ENCODE measurements around the gene GLIPR2. TPM values are rescaled to one million over a fixed set of nuclear protein-coding genes. Genes with fewer than 3 reads are reported as not detected.

GLIPR2 gene
- total and polyA plus RNA-seq, 2 donors (not counting 3 experiments of a cell fraction or from before 2014, with no cell fraction given) = 22.0 to 42.4 TPM

- ChIA-PET CTCF (interaction anchor here (0.7 to 8.4 kb wide), 14 partner anchors 9 to 218 kb away, joined by 3 to 189 read pairs (median 6); partner anchors contain the start of genes CLTA and GLIPR2), POLR2A (interaction anchor here (1.6 to 1.7 kb wide), 2 partner anchors 27 to 61 kb away, joined by 4 read pairs; partner anchors contain the start of gene CLTA)
- Histone ChIP-seq H3K27ac (ENCODE audit: insufficient read depth, low read depth, low read length) (peak overlapping the region; percentile 66), H4K20me1 (replicated peaks; ENCODE audit: control insufficient read depth, extremely low read depth, insufficient read depth, low read length) (no peaks in the 10 kb centered on the region), H3K4me1 (ENCODE audit: control insufficient read depth, extremely low read depth, insufficient read depth, low read length) (peaks cover 18% of the 10 kb centered on the region), H3K9me3 (replicated peaks; ENCODE audit: control insufficient read depth, insufficient read depth, low read length) (no peaks in the 10 kb centered on the region), H3K27me3 (ENCODE audit: control insufficient read depth in 2 of 2, insufficient read depth in 2 of 2, low read length in 2 of 2) (no peaks in the 10 kb centered on the region), H3K9me1 (replicated peaks; ENCODE audit: control insufficient read depth, extremely low read depth, insufficient read depth, low read length) (no peaks in the 10 kb centered on the region), H3K79me2 (ENCODE audit: control insufficient read depth, insufficient read depth, low read length) (no peaks in the 10 kb centered on the region), H3K4me3 (replicated peaks in 1 of 3; ENCODE audit: insufficient read depth in 1 of 3, low read depth in 1 of 3, low read length in 3 of 3) (no peak overlapping the region), H3K4me2 (ENCODE audit: insufficient read depth, low read length) (no peak overlapping the region), H2AFZ (ENCODE audit: low read depth, low read length) (peak overlapping the region; percentile 67), H3K9ac (replicated peaks; ENCODE audit: extremely low read depth, insufficient read depth, low read length) (no peak overlapping the region), H3K36me3 (ENCODE audit: control insufficient read depth in 2 of 2, extremely low read depth in 1 of 2, insufficient read depth in 2 of 2, low read length in 2 of 2) (no peaks in the 10 kb centered on the region)
- DNase-seq (ENCODE audit: low read depth, low spot score) = no peak
- BruUV-seq (replicated peaks) = no TSS peak
- no peak for TF ChIP-seq JUN (IDR thresholded peaks at IDR 0.05; ENCODE audit: borderline replicate concordance, insufficient read depth, insufficient read length, low read depth)
- no peak for TF ChIP-seq EZH2 (IDR thresholded peaks at IDR 0.05; ENCODE audit: borderline replicate concordance, low read depth, low read length, severe bottlenecking)
- TF ChIP-seq CTCF (IDR thresholded peaks at IDR 0.05; ENCODE audit: extremely low read depth in 1 of 2, insufficient read depth in 1 of 2, low read depth in 1 of 2, low read length in 2 of 2) = no peak
- TF ChIP-seq GATA2 (IDR thresholded peaks at IDR 0.05; ENCODE audit: insufficient read depth, insufficient read length, low read depth, low read length) = no peak
- FAIRE-seq = no peak
- dilution Hi-C loops (cut with MboI; ENCODE audit: extremely low pct_ligation_motif_present, low sequenced_read_pairs) = no loop called here
- intact Hi-C loops (cut with micrococcal nuclease) = loop anchor here (1.0 to 2.0 kb wide), 2 partner anchors 9 to 15 kb away; no protein-coding TSS in a partner anchor
Measured at GRCh38 chr9:36163786-36164170, 27.2 kb downstream of the GLIPR2 start.

GRCh38 chr9:36164372-36164771 is 27.8 kb downstream of the GLIPR2 start:
- H2AFZ ChIP-seq (ENCODE audit: low read depth, low read length) = no peak overlapping the region
- no peak overlapping the region for H3K4me2 ChIP-seq (ENCODE audit: insufficient read depth, low read length)
- POLR2A ChIA-PET = interaction anchor here (1.6 to 1.7 kb wide), 2 partner anchors 26 to 62 kb away, joined by 4 read pairs; partner anchors contain the start of gene CLTA
- H3K36me3 ChIP-seq (ENCODE audit: control insufficient read depth in 2 of 2, extremely low read depth in 1 of 2, insufficient read depth in 2 of 2, low read length in 2 of 2) = no peaks in the 10 kb centered on the region
- H3K27me3 ChIP-seq (ENCODE audit: control insufficient read depth in 2 of 2, insufficient read depth in 2 of 2, low read length in 2 of 2) = no peaks in the 10 kb centered on the region
- DNase-seq (ENCODE audit: low read depth, low spot score) (no peak), FAIRE-seq (no peak)
- no peak overlapping the region for H3K27ac ChIP-seq (ENCODE audit: insufficient read depth, low read depth, low read length)
- CTCF ChIA-PET = interaction anchor here (0.7 to 8.4 kb wide), 14 partner anchors 8 to 261 kb away, joined by 3 to 189 read pairs (median 6); partner anchors contain the start of genes CLTA and GLIPR2
- intact Hi-C loops (cut with micrococcal nuclease) (no loop called here), dilution Hi-C loops (cut with MboI; ENCODE audit: extremely low pct_ligation_motif_present, low sequenced_read_pairs) (no loop called here)
- H3K9me3 ChIP-seq (replicated peaks; ENCODE audit: control insufficient read depth, insufficient read depth, low read length) = no peaks in the 10 kb centered on the region
- H3K4me3 ChIP-seq (replicated peaks in 1 of 3; ENCODE audit: insufficient read depth in 1 of 3, low read depth in 1 of 3, low read length in 3 of 3) = no peak overlapping the region
- H3K9me1 ChIP-seq (replicated peaks; ENCODE audit: control insufficient read depth, extremely low read depth, insufficient read depth, low read length) = no peaks in the 10 kb centered on the region
- BruUV-seq (replicated peaks) = no TSS peak
- peaks cover 18% of the 10 kb centered on the region for H3K4me1 ChIP-seq (ENCODE audit: control insufficient read depth, extremely low read depth, insufficient read depth, low read length)
- TF ChIP-seq FOS (IDR thresholded peaks at IDR 0.05; ENCODE audit: borderline replicate concordance, insufficient read depth, low read length) = no peak
- no peaks in the 10 kb centered on the region for H4K20me1 ChIP-seq (replicated peaks; ENCODE audit: control insufficient read depth, extremely low read depth, insufficient read depth, low read length)
- no peak overlapping the region for H3K9ac ChIP-seq (replicated peaks; ENCODE audit: extremely low read depth, insufficient read depth, low read length)
- no peaks in the 10 kb centered on the region for H3K79me2 ChIP-seq (ENCODE audit: control insufficient read depth, insufficient read depth, low read length)
